HG02981 (cell line): Measurements from ENCODE around the gene N4BP2.

Experiments
- ATAC-seq: cut with Tn5 transposase; IDR thresholded peaks from one replicate; pipeline ENCODE4 v1.9.1; 2021; ENCODE audit warnings: mild to moderate bottlenecking, moderate library complexity; ENCODE audit not compliant: unreplicated experiment

N4BP2 gene

GRCh38 chr4:40205259-40206198 is 148.9 kb downstream of the N4BP2 start:
- peak; percentile 59 for ATAC-seq

- ATAC-seq: no peak
These were observed 149.8 kb downstream of the N4BP2 start for GRCh38 chr4:40206426-40206825.
